SIG-M5 treated with dmso at 0.1 percent for 504 hours (cell line): ENCODE measurements around the gene LHFPL2.
"Not testable (repeated sequence)": the region's sequence is repeated elsewhere in the genome, so short reads cannot be mapped to it uniquely, and the experiment has no call there.

ENCODE experiments used
- DNase-seq: peaks from one replicate; lab custom pipeline; 2025; ENCODE audit not compliant: unreplicated experiment; lab: John Stamatoyannopoulos, UW

LHFPL2 gene

GRCh38 chr5:78666975-78667374, 18.4 kb upstream of the LHFPL2 start:
- DNase-seq, result not testable (repeated sequence)

- DNase-seq, result no peak
Observed at GRCh38 chr5:78666041-78666444, 17.5 kb upstream of the LHFPL2 start.

DNA sequence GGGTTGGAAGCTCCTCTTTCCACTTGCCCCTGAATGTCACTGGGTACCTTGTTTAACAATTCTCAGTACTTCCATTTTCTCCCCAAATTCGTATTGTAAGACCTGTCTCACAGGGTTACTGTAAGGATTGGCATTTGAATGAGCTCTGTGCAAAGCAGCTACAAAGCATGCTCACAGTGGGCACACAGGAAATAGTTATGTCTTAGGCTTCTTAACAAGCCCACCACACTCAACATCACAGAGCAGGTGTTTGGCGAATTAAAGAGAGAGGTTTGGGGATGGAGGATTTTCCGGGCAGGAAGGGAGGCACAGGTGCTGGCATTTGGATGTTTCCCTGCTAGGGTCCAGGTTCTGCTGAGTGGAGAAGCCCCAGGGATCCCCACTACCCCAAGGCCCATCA, 17.0 kb upstream of the LHFPL2 start:
- DNase-seq, result no peak

- DNase-seq, result no peak
Observed at GRCh38 chr5:78662323-78662722, 13.8 kb upstream of the LHFPL2 start.

- no peak for DNase-seq
Observed at GRCh38 chr5:78661691-78662090, 13.1 kb upstream of the LHFPL2 start.

DNA sequence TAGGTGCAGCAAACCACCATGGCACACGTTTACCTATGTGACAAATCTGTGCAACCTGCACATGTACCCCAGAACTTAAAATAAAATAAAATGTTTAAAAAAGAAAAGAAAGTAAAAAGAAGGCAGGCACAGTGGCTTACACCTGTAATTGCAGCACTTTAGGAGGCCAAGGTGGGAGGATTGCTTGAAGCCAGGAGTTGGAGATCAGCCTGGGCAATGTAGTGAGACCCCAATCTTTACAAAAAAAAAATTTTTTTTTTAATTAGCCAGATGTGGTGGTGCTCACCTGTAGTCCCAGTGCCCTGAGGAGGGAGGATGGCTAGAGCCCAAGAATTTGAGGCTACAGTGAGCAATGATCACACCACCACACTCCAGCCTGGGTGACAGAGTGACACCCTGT, 12.5 kb upstream of the LHFPL2 start:
- DNase-seq, result no peak

DNA sequence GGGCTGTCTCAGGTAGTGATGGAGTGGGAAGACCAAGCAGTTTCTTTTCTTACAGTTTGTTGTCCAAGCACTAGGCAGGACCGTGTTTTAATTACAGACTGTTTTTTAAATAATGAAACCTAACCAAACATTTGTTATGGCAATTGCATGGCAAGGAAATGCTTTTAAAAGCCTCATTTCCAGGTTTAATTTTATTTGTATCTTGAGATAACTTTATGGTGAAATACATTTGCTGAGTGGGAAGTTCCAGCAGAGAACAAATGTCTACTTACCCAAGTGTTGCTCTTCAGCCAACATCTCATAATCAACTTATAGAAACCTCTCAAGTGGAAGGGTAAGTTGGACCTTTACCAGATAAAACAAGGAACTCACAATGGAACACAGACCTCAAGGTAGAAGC, 11.8 kb upstream of the LHFPL2 start:
- no peak for DNase-seq

GRCh38 chr5:78659714-78660113, 11.1 kb upstream of the LHFPL2 start:
- DNase-seq, result no peak

DNA sequence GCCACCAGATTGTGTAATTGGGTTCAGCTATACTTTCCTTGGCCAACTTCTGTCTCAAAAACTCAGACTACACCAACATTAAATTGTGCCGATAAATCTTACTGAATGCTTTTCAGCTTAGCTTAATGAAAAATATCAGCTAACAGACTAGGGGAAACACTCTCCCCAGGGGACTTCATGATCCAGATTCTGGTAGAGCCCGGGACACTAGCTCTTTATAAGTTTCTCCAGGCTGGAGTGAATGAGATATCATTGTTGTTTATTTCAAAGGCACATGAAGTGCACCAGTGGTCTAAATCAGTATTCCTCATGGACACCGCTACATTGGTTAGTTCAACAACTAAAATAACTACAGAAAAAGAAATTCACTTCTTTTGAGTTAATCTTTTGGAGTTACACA, 10.5 kb upstream of the LHFPL2 start:
- DNase-seq, result no peak

GRCh38 chr5:78657201-78657600, 8.6 kb upstream of the LHFPL2 start:
- DNase-seq, result no peak

DNA sequence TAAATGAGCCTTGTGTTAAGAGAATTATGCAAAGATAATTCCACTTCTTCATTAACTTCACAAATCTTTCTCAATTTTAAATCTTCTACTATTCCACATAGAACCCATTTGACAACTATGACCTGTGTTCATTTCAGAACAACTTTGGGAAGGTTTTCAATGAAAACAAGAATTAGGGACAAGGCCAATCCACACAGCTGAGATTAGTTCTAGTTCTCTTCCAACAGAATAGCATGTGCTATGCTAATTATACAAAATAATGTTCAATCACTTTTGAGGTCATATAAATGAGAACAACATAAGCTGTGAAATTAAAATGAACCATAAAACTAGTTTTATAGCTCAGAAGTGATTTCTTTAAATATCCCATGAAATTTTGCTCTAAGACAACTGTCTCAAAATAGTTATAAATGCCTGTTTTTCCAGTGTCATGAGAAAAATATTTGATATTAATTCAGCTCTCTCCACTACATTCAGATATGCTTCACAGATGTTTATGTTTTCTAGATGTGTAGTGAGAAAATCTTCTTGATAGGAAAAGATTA, 7.2 kb upstream of the LHFPL2 start:
- DNase-seq, result no peak

DNA sequence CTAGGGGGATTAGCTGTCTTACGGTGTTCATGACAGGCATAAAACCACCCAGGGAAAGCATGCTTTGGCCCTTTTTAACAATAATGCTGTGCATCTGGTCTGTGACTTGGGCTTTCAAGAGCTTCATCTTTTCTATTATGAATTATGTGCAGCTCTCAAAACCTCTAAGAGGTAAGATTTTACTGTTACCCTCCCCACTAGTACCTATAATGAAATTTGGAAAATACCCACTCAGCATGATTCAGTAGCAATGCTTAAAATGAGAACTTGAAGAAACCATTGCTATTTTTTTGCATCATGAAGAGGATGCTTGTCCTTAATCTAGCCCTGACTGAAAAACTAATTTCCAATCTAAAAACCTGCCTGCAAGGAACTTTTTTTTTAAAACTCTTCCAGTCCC, 5.8 kb upstream of the LHFPL2 start:
- DNase-seq, result no peak

- no peak for DNase-seq
Observed at GRCh38 chr5:78653681-78654366, 5.3 kb upstream of the LHFPL2 start.

DNA sequence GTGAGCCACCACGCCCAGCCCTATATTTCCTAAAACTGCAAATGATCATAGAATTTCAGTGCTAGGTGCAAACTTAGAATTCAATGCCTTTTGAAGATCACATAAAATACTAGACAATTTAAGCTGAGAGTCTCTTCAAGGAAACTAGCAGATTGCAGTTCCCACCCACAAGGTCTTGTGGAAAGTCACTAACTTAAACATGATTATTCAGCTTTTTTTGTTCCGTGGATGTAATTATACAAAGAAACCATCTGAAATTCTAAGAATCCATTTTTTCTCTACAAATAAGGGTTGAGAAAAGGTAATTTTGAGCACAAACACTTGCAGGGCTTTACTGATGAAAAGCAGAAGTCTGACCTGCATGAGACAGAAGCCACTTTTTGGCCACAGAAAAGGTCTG, 4.5 kb upstream of the LHFPL2 start:
- DNase-seq, result no peak

- no peak for DNase-seq
Observed at GRCh38 chr5:78651468-78651867, 2.9 kb upstream of the LHFPL2 start.

DNA sequence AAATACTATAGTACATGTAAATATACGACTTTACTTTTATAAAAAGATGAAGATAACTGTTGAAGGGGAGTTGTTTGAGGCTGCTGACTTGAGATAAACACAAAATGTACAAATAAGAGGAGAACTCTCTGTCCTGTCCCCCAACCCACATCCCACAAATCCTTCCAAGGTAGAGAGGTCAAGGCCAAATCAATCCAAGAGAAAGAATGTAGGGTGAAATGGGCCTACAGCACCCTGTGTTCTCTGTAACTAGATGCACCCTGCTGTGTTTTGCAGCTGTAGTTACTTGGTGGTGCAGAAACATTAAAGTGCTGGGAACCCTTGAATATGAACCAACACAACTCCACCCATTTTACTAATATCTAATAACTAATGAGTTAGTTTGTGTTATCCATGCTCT, 2.0 kb upstream of the LHFPL2 start:
- DNase-seq, result no peak

GRCh38 chr5:78649861-78650496, 1.4 kb upstream of the LHFPL2 start:
- no peak for DNase-seq

DNA sequence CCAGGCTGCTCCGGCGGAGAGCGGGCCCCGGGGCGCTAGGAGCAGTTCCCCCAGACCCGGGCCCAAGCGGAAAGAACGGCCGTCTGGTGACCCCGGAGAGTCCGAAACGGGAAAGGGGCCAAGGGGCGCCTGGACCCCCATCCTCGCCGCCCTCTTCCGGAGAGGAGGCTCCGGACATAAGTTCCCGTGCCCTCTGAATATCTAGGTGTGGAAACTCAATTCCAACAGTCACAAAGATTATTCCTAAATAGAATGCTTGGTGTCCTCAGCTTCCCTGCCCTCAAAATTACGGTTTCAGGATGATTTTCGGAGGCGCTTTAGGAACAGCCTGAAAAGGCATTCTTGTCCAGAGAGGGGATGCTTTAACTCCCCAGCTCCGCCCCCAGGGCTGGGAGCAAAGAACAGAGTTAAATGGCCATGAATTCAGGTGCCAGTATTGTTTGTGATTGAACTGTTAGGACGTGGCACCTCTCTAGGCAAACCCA, 681 bp upstream of the LHFPL2 start:
- DNase-seq, result no peak

DNA sequence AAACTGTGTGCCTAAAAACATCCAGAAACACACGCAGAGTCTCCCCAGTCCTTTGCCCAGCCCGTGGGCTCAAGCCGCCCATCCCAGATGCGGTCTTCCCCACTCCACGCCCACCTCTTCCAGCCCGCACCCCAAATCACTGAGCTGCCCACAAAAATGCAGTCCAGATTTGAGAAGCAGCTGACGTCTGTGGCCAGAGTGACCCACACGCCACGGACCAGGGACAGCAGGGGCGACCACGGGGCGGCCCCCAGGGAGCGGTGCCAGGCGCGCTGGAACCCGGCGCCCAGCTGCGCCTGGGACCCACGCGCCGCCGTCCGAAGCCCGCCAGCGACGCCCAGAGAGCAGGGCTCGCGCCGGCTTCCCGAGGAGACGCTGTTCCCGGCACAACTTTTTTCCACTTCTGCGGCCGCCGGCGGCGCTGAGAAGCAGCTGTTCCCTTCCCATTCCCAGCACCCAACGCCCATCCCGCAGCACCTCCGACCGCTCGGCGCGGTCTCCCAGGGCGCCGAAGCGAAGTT, 674 bp downstream of the LHFPL2 start:
- no peak for DNase-seq

GRCh38 chr5:78647351-78647818, 1.2 kb downstream of the LHFPL2 start:
- DNase-seq, result no peak

GRCh38 chr5:78644741-78645300, 3.8 kb downstream of the LHFPL2 start:
- no peak for DNase-seq

DNA sequence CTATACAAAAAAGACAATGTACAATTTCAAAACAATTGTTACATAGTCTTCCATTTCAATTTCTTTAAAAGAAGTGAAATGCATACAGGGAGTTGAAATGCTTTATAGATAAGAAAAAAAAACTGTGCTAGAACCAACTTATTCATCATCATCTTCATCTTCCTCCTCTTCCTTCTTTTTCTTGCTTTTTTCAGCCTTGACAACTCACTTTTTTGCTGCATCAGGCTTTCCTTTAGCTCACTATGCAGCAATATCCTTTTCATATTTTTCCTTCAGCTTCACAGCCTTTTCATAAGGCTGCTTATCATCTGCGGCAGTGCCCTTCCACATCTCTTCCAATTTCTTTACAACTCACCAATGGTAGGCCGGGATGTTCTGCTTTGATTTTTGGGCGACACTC, 4.4 kb downstream of the LHFPL2 start:
- no peak for DNase-seq
